Measurements from ENCODE around the gene VENTX.

Gene VENTX

GRCh38 chr10:133206356-133207040 is 31.2 kb upstream of the VENTX start:
- Mint-ChIP-seq H3K36me3 (ENCODE audit: insufficient read depth) (no peaks in the 10 kb centered on the region), H3K9me3 (no peaks in the 10 kb centered on the region), H3K4me1 (ENCODE audit: low read depth in 2 of 2) (peaks cover 0 to 2% of the 10 kb centered on the region in 2 donors), H3K27me3 (peaks cover under 1% of the 10 kb centered on the region in 2 donors), H3K4me3 (no peak overlapping the region), H3K27ac (no peak overlapping the region)
- no peak for ATAC-seq (replicated peaks)
- DNase-seq: no peak

DNA sequence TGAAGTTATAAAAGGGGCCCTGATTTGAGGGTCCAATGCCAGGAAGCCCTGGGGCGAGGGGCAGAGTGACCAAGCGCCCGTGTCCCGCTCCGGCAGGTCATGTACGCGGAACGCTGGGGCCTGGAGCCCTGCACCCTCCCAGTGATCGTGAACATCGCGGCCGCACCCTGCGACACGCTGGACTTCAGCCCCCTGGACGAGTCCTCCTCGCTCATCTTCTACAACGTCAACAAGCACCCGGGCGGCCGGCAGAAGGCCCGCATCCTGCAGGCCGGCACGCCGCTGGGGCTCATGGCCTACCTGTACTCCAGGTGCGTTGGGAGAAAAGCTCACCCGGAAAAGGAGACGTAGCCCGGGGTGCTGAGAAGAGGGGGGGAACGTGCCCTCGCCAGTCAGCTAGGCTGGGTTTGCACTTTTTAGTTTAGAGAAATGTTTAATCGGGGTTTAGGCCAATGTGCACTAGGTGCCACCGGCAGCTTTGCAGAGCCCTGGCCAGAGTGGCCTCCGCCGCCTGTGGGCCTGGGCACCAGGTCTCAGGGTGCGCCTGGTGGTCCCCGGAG is 30.5 kb upstream of the VENTX start:
- Mint-ChIP-seq H3K27me3 (peaks cover 6% of the 10 kb centered on the region in 2 donors), H3K4me1 (ENCODE audit: low read depth in 2 of 2) (peaks cover 0 to 2% of the 10 kb centered on the region in 2 donors), H3K27ac (no peak overlapping the region), H3K4me3 (no peak overlapping the region), H3K36me3 (ENCODE audit: insufficient read depth) (no peaks in the 10 kb centered on the region), H3K9me3 (no peaks in the 10 kb centered on the region)
- ATAC-seq (replicated peaks) (no peak), DNase-seq (no peak)

GRCh38 chr10:133207627-133208026 is 30.0 kb upstream of the VENTX start:
- Mint-ChIP-seq H3K4me1 (ENCODE audit: low read depth in 2 of 2) (peaks cover 0 to 2% of the 10 kb centered on the region in 2 donors), H3K9me3 (no peaks in the 10 kb centered on the region), H3K4me3 (no peak overlapping the region), H3K27me3 (peaks cover 9 to 10% of the 10 kb centered on the region in 2 donors), H3K27ac (no peak overlapping the region), H3K36me3 (ENCODE audit: insufficient read depth) (no peaks in the 10 kb centered on the region)
- ATAC-seq (replicated peaks): no peak
- no peak for DNase-seq

DNA sequence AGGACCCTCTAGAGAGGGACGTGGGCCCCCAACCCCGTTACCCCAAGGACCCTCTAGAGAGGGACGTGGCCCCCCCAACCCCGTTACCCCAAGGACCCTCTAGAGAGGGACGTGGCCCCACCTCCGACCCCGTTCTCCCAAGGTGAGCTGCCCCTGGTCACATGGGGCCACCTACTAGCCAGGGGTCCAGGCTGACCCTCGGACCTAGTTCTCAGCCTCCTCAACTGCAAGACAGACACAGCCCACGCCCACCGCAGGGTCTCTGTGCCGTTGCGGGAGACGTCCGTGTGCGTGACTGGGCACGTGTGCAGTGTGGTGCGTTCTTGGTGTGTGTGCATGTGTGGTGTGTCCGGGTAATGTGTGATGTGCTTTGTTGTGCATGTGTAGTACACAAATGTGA is 29.2 kb upstream of the VENTX start:
- Mint-ChIP-seq H3K36me3 (ENCODE audit: insufficient read depth) (no peaks in the 10 kb centered on the region), H3K27ac (no peak overlapping the region), H3K9me3 (no peaks in the 10 kb centered on the region), H3K27me3 (peaks cover 9 to 10% of the 10 kb centered on the region in 2 donors), H3K4me3 (no peak overlapping the region), H3K4me1 (ENCODE audit: low read depth in 2 of 2) (peaks cover 0 to 2% of the 10 kb centered on the region in 2 donors)
- no peak for DNase-seq
- no peak for ATAC-seq (replicated peaks)

DNA sequence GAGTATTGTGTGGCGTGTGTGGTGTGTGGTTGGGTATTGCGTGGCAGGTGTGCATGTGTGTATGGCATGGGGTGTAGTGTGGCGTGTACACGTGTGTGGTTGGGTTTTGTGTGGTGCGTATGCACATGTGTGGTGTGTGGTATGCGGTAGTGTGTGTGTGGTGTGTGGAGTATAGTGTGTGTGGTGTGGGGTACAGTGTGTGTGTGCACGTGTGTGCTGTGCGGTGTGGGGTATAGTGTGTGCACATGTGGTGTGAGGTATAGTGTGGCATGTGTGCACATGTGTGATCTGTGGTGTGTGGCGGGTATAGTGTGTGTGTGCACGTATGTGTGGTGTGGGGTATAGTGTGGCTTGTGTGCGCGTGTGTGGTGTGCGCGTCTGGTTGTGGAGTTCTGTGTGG is 28.5 kb upstream of the VENTX start:
- Mint-ChIP-seq H3K9me3 (no peaks in the 10 kb centered on the region), H3K36me3 (ENCODE audit: insufficient read depth) (no peaks in the 10 kb centered on the region), H3K4me3 (no peak overlapping the region), H3K27ac (no peak overlapping the region), H3K4me1 (ENCODE audit: low read depth in 2 of 2) (peaks cover 0 to 2% of the 10 kb centered on the region in 2 donors), H3K27me3 (peaks cover 9 to 11% of the 10 kb centered on the region in 2 donors)
- no peak for ATAC-seq (replicated peaks)
- DNase-seq: no peak

- H3K27me3 Mint-ChIP-seq: peaks cover 9 to 16% of the 10 kb centered on the region in 2 donors
- H3K9me3 Mint-ChIP-seq: no peaks in the 10 kb centered on the region
These were observed 28.0 kb upstream of the VENTX start for GRCh38 chr10:133209641-133210040.

GRCh38 chr10:133210398-133211140 is 27.1 kb upstream of the VENTX start:
- peaks cover 0 to 2% of the 10 kb centered on the region in 2 donors for H3K4me1 Mint-ChIP-seq (ENCODE audit: low read depth in 2 of 2)
- no peaks in the 10 kb centered on the region for H3K9me3 Mint-ChIP-seq
- H3K27me3 Mint-ChIP-seq: peaks cover 9 to 26% of the 10 kb centered on the region in 2 donors
- H3K27ac Mint-ChIP-seq: no peak overlapping the region
- no peak for ATAC-seq (replicated peaks)
- H3K4me3 Mint-ChIP-seq: no peak overlapping the region
- no peak for DNase-seq
- no peaks in the 10 kb centered on the region for H3K36me3 Mint-ChIP-seq (ENCODE audit: insufficient read depth)

More at GRCh38 chr10:133209641-133210040, 28.0 kb upstream of the VENTX start:
- ATAC-seq (replicated peaks): no peak
- Mint-ChIP-seq H3K36me3 (ENCODE audit: insufficient read depth) (no peaks in the 10 kb centered on the region), H3K4me1 (ENCODE audit: low read depth in 2 of 2) (peaks cover 0 to 2% of the 10 kb centered on the region in 2 donors), H3K27ac (no peak overlapping the region), H3K4me3 (no peak overlapping the region)
- DNase-seq: no peak

- ATAC-seq (replicated peaks) (no peak), DNase-seq (no peak)
- Mint-ChIP-seq H3K36me3 (ENCODE audit: insufficient read depth) (no peaks in the 10 kb centered on the region), H3K4me1 (ENCODE audit: low read depth in 2 of 2) (peaks cover 0 to 2% of the 10 kb centered on the region in 2 donors), H3K9me3 (no peaks in the 10 kb centered on the region), H3K27me3 (peaks cover 9 to 33% of the 10 kb centered on the region in 2 donors), H3K27ac (no peak overlapping the region), H3K4me3 (no peak overlapping the region)
These were observed 26.4 kb upstream of the VENTX start for GRCh38 chr10:133211141-133211830.

DNA sequence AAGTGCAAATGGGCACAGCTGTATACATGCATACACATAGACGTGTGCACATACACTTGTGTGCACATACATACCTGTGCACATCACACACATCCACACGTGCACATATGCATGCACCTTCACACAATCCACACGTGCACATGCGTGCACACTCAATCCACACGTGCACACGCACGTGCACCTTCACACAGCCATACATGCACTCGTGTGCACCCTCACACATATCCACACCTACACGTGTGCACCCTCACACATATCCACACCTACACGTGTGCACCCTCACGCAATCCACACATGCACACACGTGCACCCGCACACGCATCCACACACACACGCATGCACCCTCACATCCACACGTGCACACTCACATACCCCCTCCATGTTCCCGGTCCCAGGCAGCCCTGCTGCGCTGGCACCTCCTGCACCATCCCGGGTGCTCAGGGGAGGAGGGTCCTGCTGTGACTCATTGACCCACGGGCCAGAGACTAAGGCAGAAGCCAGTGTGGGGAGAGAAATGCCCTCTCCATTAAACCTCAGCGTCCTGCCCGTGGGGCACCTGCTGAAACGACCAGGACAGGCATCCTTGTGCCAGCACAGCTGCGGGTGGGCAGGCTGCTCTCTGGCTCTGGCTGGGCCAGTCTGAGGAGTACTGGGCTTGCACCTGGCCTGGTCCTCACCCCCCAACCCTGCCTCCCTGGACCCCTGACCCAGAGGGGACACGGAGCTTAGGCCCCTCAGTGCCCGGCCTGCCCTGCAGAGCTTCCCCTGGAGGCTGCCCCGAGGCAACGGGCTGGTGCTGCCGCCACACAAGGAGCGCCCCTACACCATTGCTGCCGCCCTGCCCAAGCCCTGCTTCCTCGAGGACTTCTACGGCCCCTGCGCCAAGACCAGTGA is 25.4 kb upstream of the VENTX start:
- Mint-ChIP-seq H3K4me3 (no peak overlapping the region), H3K4me1 (ENCODE audit: low read depth in 2 of 2) (peaks cover 0 to 2% of the 10 kb centered on the region in 2 donors), H3K36me3 (ENCODE audit: insufficient read depth) (no peaks in the 10 kb centered on the region)

GRCh38 chr10:133212853-133213494 is 24.7 kb upstream of the VENTX start:
- peaks cover 0 to 2% of the 10 kb centered on the region in 2 donors for H3K4me1 Mint-ChIP-seq (ENCODE audit: low read depth in 2 of 2)
- no peak overlapping the region for H3K27ac Mint-ChIP-seq
- no peak overlapping the region for H3K4me3 Mint-ChIP-seq
- DNase-seq: no peak
- no peaks in the 10 kb centered on the region for H3K36me3 Mint-ChIP-seq (ENCODE audit: insufficient read depth)
- peaks cover 9 to 40% of the 10 kb centered on the region in 2 donors for H3K27me3 Mint-ChIP-seq
- no peak for ATAC-seq (replicated peaks)
- no peaks in the 10 kb centered on the region for H3K9me3 Mint-ChIP-seq

More for the DNA sequence above, 25.4 kb upstream of the VENTX start:
- H3K27ac Mint-ChIP-seq: no peak overlapping the region
- ATAC-seq (replicated peaks) (no peak), DNase-seq (no peak)
- peaks cover 9 to 40% of the 10 kb centered on the region in 2 donors for H3K27me3 Mint-ChIP-seq
- no peaks in the 10 kb centered on the region for H3K9me3 Mint-ChIP-seq

GRCh38 chr10:133213641-133214467 is 23.8 kb upstream of the VENTX start:
- Mint-ChIP-seq H3K27ac (no peak overlapping the region), H3K36me3 (ENCODE audit: insufficient read depth) (no peaks in the 10 kb centered on the region), H3K9me3 (no peaks in the 10 kb centered on the region), H3K4me1 (ENCODE audit: low read depth in 2 of 2) (peaks cover 0 to 2% of the 10 kb centered on the region in 2 donors), H3K27me3 (peaks cover 9 to 40% of the 10 kb centered on the region in 2 donors), H3K4me3 (no peak overlapping the region)
- no peak for ATAC-seq (replicated peaks)
- no peak for DNase-seq
